Psoas muscle (tissue), 8 donors: Measurements from ENCODE around the gene PIGN. TPM values are rescaled to one million over a fixed set of nuclear protein-coding genes. Genes with fewer than 3 reads are reported as not detected.

Experiments used
- ATAC-seq, 4 donors: fragments of 200-7000 bp; cut with Tn5 transposase; one replicate each; pipeline ENCODE4 v1.9.1; 2020; ENCODE audit warnings: moderate library complexity in 3 of 4, mild to moderate bottlenecking in 2 of 4
- DNase-seq, 2 donors: peaks; one replicate each; pipeline ENCODE4 v3.0.0-alpha.2; 2020
- H3K27ac ChIP-seq: fragments of 200-600 bp; one replicate; pipeline ENCODE4 v1.8.0; 2022
- H3K27me3 ChIP-seq, 3 donors: fragments of 200-600 bp in 1 of 3; one replicate each; pipeline versions ENCODE4 v1.6.1 to v1.8.0; 2013 to 2022; ENCODE audit warnings: low read length in 2 of 3, mild to moderate bottlenecking in 2 of 3, moderate library complexity in 1 of 3; ENCODE audit not compliant: insufficient read depth in 3 of 3
- H3K36me3 ChIP-seq, 2 donors: fragments of 200-600 bp in 1 of 2; one replicate each; pipeline versions ENCODE4 v1.6.1 to v1.8.0; 2013 to 2022; ENCODE audit warnings: low read depth in 1 of 2, mild to moderate bottlenecking in 1 of 2, moderate library complexity in 1 of 2; ENCODE audit not compliant: insufficient read depth in 1 of 2
- H3K4me1 ChIP-seq: fragments of 200-600 bp; one replicate; pipeline ENCODE4 v1.8.0; 2022
- H3K4me3 ChIP-seq: fragments of 200-600 bp; one replicate; pipeline ENCODE4 v1.8.0; 2022; ENCODE audit warnings: mild to moderate bottlenecking
- H3K9me3 ChIP-seq: fragments of 200-600 bp; one replicate; pipeline ENCODE4 v1.8.0; 2022
- WGBS, 3 donors: extraction: QIAGEN DNeasy Blood & Tissue Kit; methylation state at CpG; one replicate each; pipeline versions ENCODE4 v1.1.6 to v1.1.7; 2013; 5-methylcytosine and 5-hydroxymethylcytosine counted together
- intact Hi-C, 2 donors: fragments of 100-400 bp; cut with DNase I; formaldehyde crosslinking; loops; one replicate each; pipeline versions ENCODE4 v1.11.0 to v1.14.2; 2022
- polyA plus RNA-seq, 3 donors: library from polyadenylated mRNA; stranded (reverse); fragments of 200-250 nt; gene quantifications; one replicate each; pipeline ENCODE4 v1.2.3, GENCODE V29; 2013
- total RNA-seq, 4 donors: library from RNA; stranded (reverse); fragmentation: NEBNext Ultra II Directional in 2 of 4; extraction: Animal tissue kit (Norgen Biotek cat#: 25700) in 2 of 4; gene quantifications; one replicate each; pipeline versions ENCODE4 v1.2.1 to v1.2.4, GENCODE V29; 2021 to 2023
- TF ChIP-seq, protein P1 (sequence below): fragments of 200-600 bp; IDR thresholded peaks from one replicate; pipeline ENCODE4 v1.8.0; 2022; ENCODE audit warnings: antibody characterized with exemption
- donor health status: healthy with polysubstance abuse.
- donor health status: DM: no; HTN: no; CAD: no; lungs with moderate emphysema.
- donor health status: Bipolar disorder and iron deficiency.
- donor health status: healthy.
- donor health status: DM: yes; HTN: yes; CAD: no.
- donor health status: DM: no; HTN: no; CAD: no.
- donor health status: DM: no; HTN: no; CAD: no.
- donor health status: DM: yes; HTN: yes; CAD: no.

PIGN gene
- total and polyA plus RNA-seq, 7 donors, result 3.2 to 18.0 (median 9.5) TPM

DNA sequence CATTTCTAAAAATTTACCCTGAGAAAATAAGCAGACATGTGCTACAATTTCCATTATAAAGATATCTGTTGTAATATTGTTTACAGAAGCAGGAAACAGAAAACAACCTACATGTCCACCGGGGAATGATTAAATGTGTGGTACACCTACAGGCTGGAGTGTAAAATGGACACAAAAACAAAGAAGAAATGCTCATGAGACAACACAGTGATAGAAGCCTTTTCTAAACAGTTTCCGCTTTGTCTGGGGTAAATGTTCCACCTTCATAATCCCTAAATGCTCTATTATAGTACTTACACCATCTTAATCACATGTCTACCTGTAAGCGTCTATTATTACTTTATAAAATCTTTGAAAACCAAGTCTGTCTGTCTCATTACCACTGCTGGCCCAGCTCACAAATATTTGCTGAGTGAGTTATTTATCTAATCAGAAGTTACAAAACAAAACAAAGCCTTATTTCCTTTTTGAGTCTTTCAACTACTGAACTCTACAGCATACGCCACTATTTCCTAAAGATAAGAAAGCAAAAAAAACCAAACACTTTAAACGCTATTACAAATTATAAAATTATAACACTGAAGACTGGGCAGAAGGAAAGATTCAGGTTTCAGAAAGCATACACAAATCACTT, 95.3 kb downstream of the PIGN start:
- 83 to 85% (median 84%) methylated on average over 5 of the region's 5 CpGs for WGBS, 3 donors
- TF ChIP-seq, protein P1, sequence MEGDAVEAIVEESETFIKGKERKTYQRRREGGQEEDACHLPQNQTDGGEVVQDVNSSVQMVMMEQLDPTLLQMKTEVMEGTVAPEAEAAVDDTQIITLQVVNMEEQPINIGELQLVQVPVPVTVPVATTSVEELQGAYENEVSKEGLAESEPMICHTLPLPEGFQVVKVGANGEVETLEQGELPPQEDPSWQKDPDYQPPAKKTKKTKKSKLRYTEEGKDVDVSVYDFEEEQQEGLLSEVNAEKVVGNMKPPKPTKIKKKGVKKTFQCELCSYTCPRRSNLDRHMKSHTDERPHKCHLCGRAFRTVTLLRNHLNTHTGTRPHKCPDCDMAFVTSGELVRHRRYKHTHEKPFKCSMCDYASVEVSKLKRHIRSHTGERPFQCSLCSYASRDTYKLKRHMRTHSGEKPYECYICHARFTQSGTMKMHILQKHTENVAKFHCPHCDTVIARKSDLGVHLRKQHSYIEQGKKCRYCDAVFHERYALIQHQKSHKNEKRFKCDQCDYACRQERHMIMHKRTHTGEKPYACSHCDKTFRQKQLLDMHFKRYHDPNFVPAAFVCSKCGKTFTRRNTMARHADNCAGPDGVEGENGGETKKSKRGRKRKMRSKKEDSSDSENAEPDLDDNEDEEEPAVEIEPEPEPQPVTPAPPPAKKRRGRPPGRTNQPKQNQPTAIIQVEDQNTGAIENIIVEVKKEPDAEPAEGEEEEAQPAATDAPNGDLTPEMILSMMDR, result no peak
- Histone ChIP-seq H3K9me3 (no peaks in the 10 kb centered on the region), H3K27ac (no peak overlapping the region), H3K27me3 (no peaks in the 10 kb centered on the region), H3K4me1 (no peaks in the 10 kb centered on the region), H3K36me3 (peaks cover 0 to 21% of the 10 kb centered on the region in 2 donors), H3K4me3 (no peak overlapping the region)
- ATAC-seq (no peak), DNase-seq (no peak)
- intact Hi-C loops, result no loop called here

DNA sequence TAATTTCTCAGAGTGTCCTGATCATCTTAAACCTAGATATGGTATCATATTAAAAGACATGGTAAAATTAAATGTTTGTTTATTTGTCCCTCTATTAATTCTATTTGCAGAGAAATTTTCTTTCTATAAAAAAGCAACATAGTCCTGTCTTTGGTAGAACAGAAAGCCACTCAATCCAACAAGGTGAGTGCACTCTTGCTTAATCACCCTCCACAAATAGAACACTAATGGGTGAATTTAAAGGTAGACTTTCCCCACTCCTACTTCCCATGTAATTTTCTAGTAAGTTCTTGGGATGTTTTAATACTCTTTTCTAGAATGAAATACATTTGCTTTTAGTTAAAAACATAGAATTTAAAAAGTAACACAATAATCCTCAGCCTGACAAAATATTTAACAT, 97.7 kb downstream of the PIGN start:
- Histone ChIP-seq H3K27me3 (no peaks in the 10 kb centered on the region), H3K9me3 (no peaks in the 10 kb centered on the region), H3K4me1 (no peaks in the 10 kb centered on the region), H3K4me3 (no peak overlapping the region), H3K36me3 (peaks cover 0 to 27% of the 10 kb centered on the region in 2 donors), H3K27ac (no peak overlapping the region)
- TF ChIP-seq, protein P1, result no peak
- ATAC-seq (no peak), DNase-seq (no peak)
- intact Hi-C loops, result no loop called here

DNA sequence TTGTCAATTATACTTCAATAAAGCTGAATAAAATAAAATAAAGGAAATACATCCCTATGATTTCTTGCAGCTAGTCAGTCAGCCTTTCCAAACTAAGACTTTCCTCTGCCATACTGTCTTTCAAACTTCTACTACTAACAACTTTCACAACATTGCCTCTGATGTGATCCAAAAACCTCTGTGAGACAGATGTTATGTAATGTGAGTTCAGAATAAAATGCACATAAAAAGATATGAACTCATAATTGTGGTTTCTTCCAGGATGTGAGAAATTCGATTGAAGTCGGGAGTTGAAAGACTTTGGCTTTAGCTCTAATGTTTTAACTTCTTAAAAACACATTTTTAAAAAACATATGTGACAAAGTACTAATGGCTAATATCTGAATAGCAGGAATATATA, 98.7 kb downstream of the PIGN start:
- Histone ChIP-seq H3K27ac (no peak overlapping the region), H3K9me3 (no peaks in the 10 kb centered on the region), H3K27me3 (no peaks in the 10 kb centered on the region), H3K4me1 (no peaks in the 10 kb centered on the region), H3K36me3 (peaks cover 0 to 27% of the 10 kb centered on the region in 2 donors), H3K4me3 (no peak overlapping the region)
- DNase-seq (no peak), ATAC-seq (no peak)
- WGBS, 3 donors, result 74 to 92% (median 82%) methylated on average over 2 of the region's 2 CpGs
- TF ChIP-seq, protein P1, result no peak
- intact Hi-C loops, result no loop called here

DNA sequence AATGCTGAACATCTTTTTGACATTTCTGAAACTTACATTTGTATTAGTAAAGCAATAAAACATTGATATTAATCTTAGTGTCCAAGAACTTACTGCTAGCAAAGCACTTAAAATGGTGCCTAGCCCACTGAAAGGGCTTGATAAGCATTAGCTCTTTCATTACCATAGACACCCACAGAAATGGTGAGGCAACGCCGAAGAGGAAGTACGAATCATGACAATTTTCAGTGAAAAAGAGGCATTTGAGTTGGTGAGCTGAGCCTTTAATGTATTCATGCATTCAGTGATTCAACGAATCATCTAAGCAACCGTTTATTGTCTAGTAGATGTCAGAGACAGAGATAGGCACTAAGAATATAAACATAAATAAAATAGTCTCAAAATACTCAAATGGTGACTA, 101.1 kb downstream of the PIGN start:
- DNase-seq (no peak), ATAC-seq (no peak)
- H3K36me3 ChIP-seq, result peaks cover 0 to 38% of the 10 kb centered on the region in 2 donors
- H3K4me3 ChIP-seq, result no peak overlapping the region
- H3K9me3 ChIP-seq, result no peaks in the 10 kb centered on the region
- H3K27me3 ChIP-seq, result no peaks in the 10 kb centered on the region
- TF ChIP-seq, protein P1, result no peak
- intact Hi-C loops, result no loop called here
- H3K27ac ChIP-seq, result no peak overlapping the region
- 92 to 93% (median 93%) methylated on average over 5 of the region's 5 CpGs for WGBS, 3 donors
- H3K4me1 ChIP-seq, result no peaks in the 10 kb centered on the region

DNA sequence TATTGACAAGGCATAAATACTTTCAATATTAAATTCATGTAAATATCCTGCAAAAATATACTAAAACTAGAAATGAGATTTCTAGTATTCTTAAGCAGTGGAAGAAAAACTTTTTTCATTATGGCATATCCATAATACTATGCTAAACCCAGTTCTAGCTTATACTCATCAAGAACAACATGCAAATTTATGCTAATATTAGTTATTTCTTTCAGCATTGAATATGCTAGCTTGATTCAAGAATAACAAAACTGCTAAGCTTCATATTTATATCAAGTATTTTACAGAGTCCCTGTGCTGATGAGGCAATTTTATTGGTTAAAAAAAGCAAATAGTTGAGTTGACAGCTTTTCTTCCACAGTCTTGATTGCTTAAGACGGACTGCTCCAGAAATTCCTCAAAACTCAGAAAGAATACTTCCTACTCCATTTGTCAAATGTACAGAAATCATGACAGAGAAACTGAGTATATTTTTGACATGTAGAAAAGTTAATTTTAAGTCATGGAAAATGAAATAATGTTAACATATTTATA, 105.0 kb downstream of the PIGN start:
- H3K4me3 ChIP-seq, result no peak overlapping the region
- WGBS, 3 donors, result 94 to 96% (median 95%) methylated on average over 1 of the region's 1 CpG
- H3K27me3 ChIP-seq, result no peaks in the 10 kb centered on the region
- no peaks in the 10 kb centered on the region for H3K4me1 ChIP-seq
- TF ChIP-seq, protein P1, result no peak
- no peak overlapping the region for H3K27ac ChIP-seq
- H3K36me3 ChIP-seq, result peaks cover 0 to 19% of the 10 kb centered on the region in 2 donors
- intact Hi-C loops, result no loop called here
- DNase-seq (no peak), ATAC-seq (no peak)
- H3K9me3 ChIP-seq, result no peaks in the 10 kb centered on the region
